ENCODE measurements around the gene METAP1D. TPM values are rescaled to one million over a fixed set of nuclear protein-coding genes. Genes with fewer than 3 reads are reported as not detected.

METAP1D gene
- total RNA-seq, 1 donor from 2014 or later: 8.2 TPM

DNA sequence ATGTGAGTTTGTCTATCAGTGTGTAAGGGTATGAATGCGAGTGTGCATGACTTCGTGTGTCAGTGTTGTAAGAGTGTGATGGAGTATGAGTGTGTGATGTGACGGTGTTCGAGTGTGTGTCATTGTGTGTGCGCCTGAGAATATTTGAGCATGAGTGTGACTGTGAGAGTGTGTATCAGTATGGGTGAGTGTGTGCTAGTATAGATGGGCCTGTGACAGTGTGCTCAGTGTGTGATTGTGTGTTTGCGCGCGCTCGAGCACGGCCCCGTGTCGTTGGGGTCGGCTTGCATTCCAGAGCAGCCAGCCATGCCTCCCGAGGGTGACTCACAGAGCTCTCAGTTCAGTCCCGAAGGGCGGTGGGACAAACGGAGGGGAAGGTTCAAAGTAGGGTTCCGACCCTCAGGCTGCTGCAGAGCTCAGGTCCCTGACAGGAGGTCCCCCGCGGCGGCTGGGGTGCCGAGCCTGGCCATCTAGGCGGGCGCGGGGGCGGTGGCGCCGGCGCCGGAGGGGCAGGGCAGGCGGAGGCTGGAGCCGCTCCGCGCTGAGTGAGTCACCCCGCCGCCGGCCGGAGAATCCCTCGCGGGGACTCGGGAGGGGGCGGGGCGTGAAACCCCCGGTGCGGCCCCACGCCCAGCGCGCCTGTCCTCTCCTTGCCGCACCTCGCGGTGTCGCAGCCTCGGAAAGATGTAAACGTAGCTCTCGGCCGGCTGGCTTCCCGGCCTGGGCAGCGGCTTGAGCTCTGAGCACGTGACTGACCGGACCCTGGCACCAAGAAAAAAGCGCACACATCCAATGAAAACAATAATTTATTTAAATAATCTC is 99.1 kb downstream of the METAP1D start:
- peaks cover 64% of the 10 kb centered on the region for H3K4me1 ChIP-seq

DNA sequence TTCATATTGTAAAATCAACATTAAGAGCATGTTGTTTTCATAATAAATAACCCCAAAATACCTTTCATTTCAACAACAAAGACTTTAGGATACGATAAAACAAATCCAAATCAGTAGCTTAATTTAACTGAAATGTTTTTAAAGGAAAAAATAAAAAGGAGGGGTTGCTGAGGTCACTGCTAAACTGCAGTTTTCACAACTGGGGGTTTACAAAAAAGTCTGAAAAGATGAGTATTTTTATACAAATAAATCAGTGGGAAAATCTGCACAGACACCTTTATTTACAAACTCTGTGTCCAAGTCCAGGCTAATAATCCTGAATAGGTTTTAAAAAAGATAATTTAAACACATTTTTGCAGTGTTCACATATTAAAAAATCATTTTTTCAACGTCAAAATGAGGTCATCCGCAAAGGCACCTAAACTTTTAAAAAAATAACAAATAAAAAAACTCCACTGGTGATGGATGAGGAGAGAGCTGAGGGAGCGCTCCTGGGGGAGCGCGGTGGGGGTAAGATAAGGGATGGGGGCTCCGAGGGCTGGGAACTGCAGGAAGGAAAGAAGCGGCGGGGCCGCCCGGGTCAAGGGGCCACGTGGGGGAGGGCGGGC is 99.8 kb downstream of the METAP1D start:
- Histone ChIP-seq H3K9ac (no peak overlapping the region), H3F3A (ENCODE audit: low read depth) (peaks cover 77% of the 10 kb centered on the region), H3K27ac (no peak overlapping the region), H2AFZ (replicated peaks) (no peak overlapping the region), H3K4me2 (peak overlapping the region; percentile 80), H3K9me3 (ENCODE audit: low read depth) (no peaks in the 10 kb centered on the region), H3K4me1 (peaks cover 61% of the 10 kb centered on the region), H3K4me3 (peak overlapping the region; percentile 54), H3K27me3 (peaks cover 100% of the 10 kb centered on the region), H3K79me2 (ENCODE audit: low read depth) (no peaks in the 10 kb centered on the region), H4K20me1 (ENCODE audit: low read depth) (peaks cover 84% of the 10 kb centered on the region), H3K36me3 (no peaks in the 10 kb centered on the region)
- peaks cover 52% of the 10 kb centered on the region for H3K4me1 Mint-ChIP-seq
- peaks cover 78% of the 10 kb centered on the region for H3K27me3 Mint-ChIP-seq (ENCODE audit: insufficient read depth, low read depth)
- no peak overlapping the region for H3K27ac Mint-ChIP-seq
- no peaks in the 10 kb centered on the region for H3K36me3 Mint-ChIP-seq
- peak overlapping the region; percentile 58 for H3K4me3 Mint-ChIP-seq
- H3K9me3 Mint-ChIP-seq: no peaks in the 10 kb centered on the region
- no peak for DNase-seq (ENCODE audit: low spot score)
- TF ChIP-seq, protein P1, sequence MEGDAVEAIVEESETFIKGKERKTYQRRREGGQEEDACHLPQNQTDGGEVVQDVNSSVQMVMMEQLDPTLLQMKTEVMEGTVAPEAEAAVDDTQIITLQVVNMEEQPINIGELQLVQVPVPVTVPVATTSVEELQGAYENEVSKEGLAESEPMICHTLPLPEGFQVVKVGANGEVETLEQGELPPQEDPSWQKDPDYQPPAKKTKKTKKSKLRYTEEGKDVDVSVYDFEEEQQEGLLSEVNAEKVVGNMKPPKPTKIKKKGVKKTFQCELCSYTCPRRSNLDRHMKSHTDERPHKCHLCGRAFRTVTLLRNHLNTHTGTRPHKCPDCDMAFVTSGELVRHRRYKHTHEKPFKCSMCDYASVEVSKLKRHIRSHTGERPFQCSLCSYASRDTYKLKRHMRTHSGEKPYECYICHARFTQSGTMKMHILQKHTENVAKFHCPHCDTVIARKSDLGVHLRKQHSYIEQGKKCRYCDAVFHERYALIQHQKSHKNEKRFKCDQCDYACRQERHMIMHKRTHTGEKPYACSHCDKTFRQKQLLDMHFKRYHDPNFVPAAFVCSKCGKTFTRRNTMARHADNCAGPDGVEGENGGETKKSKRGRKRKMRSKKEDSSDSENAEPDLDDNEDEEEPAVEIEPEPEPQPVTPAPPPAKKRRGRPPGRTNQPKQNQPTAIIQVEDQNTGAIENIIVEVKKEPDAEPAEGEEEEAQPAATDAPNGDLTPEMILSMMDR (IDR thresholded peaks at IDR 0.05): no peak
- TF ChIP-seq EZH2phosphoT487 (IDR thresholded peaks at IDR 0.05) (no peak), EZH2 (IDR thresholded peaks at IDR 0.05) (no peak)

More for the DNA sequence above, 99.1 kb downstream of the METAP1D start:
- H3K36me3 Mint-ChIP-seq: no peaks in the 10 kb centered on the region
- Histone ChIP-seq H3K27ac (no peak overlapping the region), H3K9me3 (ENCODE audit: low read depth) (no peaks in the 10 kb centered on the region), H3K4me2 (peak overlapping the region; percentile 80), H3K27me3 (peaks cover 100% of the 10 kb centered on the region), H2AFZ (replicated peaks) (no peak overlapping the region), H3K4me3 (peak overlapping the region; percentile 27), H3F3A (ENCODE audit: low read depth) (peaks cover 79% of the 10 kb centered on the region), H3K36me3 (no peaks in the 10 kb centered on the region), H3K79me2 (ENCODE audit: low read depth) (no peaks in the 10 kb centered on the region), H4K20me1 (ENCODE audit: low read depth) (peaks cover 86% of the 10 kb centered on the region), H3K9ac (no peak overlapping the region)
- peaks cover 77% of the 10 kb centered on the region for H3K27me3 Mint-ChIP-seq (ENCODE audit: insufficient read depth, low read depth)
- H3K27ac Mint-ChIP-seq: no peak overlapping the region
- peaks cover under 1% of the 10 kb centered on the region for H3K9me3 Mint-ChIP-seq
- peak overlapping the region; percentile 77 for H3K4me3 Mint-ChIP-seq
- peaks cover 56% of the 10 kb centered on the region for H3K4me1 Mint-ChIP-seq
- TF ChIP-seq, protein P1 (IDR thresholded peaks at IDR 0.05): no peak
- TF ChIP-seq EZH2 (IDR thresholded peaks at IDR 0.05) (peak; percentile 20), EZH2phosphoT487 (IDR thresholded peaks at IDR 0.05) (peak; percentile 46)
- DNase-seq (ENCODE audit: low spot score): peak; percentile 79

DNA sequence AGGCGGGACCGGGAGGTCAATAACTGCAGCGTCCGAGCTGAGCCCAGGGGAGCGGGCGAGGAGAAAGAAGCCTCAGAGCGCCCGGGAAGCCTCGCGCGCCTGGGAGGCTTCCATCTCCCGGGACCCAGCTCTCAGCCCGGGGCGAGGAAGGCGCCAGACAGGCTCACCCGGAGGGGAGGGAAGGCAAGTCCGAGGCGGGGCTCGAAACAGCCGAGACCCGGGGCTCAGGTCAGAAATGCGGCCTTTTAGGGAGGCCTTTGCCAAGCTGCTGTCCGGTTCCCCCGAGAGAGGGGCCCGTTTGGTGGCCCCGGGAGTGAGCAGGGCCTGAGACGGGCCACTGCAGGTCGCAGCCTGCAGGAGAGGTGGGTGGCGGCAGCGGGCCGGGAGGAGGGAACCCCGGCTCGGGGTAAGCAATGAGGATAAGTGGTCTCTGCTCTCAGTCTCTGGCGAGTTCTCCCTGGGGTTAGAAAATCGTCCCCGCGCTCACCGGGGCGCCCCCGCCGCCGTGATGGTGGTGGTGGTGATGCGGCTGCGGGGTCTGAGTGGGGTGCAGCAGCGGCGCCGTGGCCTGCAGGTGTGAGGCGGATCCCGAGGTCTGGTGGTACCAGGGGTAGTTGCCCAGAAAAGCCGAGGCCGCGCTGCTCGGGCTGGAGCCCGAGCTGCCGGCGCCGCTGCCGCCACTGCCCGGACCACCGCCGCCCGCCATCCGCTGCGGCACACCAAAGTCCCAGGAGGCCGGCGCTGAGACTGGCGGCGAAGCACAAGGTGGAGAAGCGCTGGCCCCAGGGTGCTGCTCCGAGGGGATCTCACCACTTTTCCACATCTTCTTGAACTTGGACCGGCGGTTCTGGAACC is 100.6 kb downstream of the METAP1D start:
- Histone ChIP-seq H3K9me3 (ENCODE audit: low read depth) (no peaks in the 10 kb centered on the region), H3K4me3 (peak overlapping the region; percentile 54), H3K79me2 (ENCODE audit: low read depth) (no peaks in the 10 kb centered on the region), H3K27ac (no peak overlapping the region), H3K4me2 (peak overlapping the region; percentile 80), H2AFZ (replicated peaks) (peak overlapping the region; percentile 16), H4K20me1 (ENCODE audit: low read depth) (peaks cover 77% of the 10 kb centered on the region), H3K4me1 (peaks cover 55% of the 10 kb centered on the region), H3K36me3 (no peaks in the 10 kb centered on the region), H3F3A (ENCODE audit: low read depth) (peaks cover 71% of the 10 kb centered on the region), H3K27me3 (peaks cover 100% of the 10 kb centered on the region), H3K9ac (no peak overlapping the region)
- H3K4me3 Mint-ChIP-seq: peak overlapping the region; percentile 85
- TF ChIP-seq EZH2phosphoT487 (IDR thresholded peaks at IDR 0.05) (peak; percentile 92), EZH2 (IDR thresholded peaks at IDR 0.05) (peak; percentile 86)
- TF ChIP-seq, protein P1 (IDR thresholded peaks at IDR 0.05): no peak
- peak; percentile 64 for DNase-seq (ENCODE audit: low spot score)
- H3K36me3 Mint-ChIP-seq: no peaks in the 10 kb centered on the region
- H3K27ac Mint-ChIP-seq: no peak overlapping the region
- H3K4me1 Mint-ChIP-seq: peaks cover 49% of the 10 kb centered on the region
- no peaks in the 10 kb centered on the region for H3K9me3 Mint-ChIP-seq
- H3K27me3 Mint-ChIP-seq (ENCODE audit: insufficient read depth, low read depth): peaks cover 79% of the 10 kb centered on the region

Measured in neural progenitor cell (in vitro differentiated cells).